Measurements from ENCODE around the gene ALDOB.
A peak's percentile ranks its signal among the peaks of the same experiment; 100 is the strongest.

Gene ALDOB

GRCh38 chr9:101435601-101436079 is at the start of gene ALDOB:
Gene ALDOB, minus strand, starts transcription at chr9:101435774. Its CDS starts 4,887 bp downstream, at chr9:101430887.
- DNase-seq = no peak

- no peak for DNase-seq
Observed at GRCh38 chr9:101484046-101484445, 48.5 kb upstream of the ALDOB start.

DNA sequence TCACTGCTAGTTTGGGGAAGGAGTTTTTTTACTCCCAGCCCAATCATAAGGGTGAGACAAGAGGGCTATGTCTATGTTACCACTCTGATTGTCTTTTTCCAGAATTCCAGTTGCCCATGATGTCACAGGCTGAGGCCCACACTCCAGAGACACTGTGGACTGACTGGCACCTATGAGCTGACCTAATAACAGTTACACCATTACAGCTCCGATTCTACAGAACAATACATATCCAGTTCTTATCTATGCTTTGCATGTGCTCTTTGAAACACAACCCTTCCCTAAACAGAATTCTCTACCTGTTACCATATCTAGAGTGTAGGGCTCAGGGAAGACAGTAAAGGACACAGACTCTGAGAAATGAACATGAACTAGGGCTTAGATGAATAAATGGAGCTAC is 45.7 kb upstream of the ALDOB start:
- DNase-seq = no peak

GRCh38 chr9:101480386-101480785 is 44.8 kb upstream of the ALDOB start:
- DNase-seq = no peak

DNA sequence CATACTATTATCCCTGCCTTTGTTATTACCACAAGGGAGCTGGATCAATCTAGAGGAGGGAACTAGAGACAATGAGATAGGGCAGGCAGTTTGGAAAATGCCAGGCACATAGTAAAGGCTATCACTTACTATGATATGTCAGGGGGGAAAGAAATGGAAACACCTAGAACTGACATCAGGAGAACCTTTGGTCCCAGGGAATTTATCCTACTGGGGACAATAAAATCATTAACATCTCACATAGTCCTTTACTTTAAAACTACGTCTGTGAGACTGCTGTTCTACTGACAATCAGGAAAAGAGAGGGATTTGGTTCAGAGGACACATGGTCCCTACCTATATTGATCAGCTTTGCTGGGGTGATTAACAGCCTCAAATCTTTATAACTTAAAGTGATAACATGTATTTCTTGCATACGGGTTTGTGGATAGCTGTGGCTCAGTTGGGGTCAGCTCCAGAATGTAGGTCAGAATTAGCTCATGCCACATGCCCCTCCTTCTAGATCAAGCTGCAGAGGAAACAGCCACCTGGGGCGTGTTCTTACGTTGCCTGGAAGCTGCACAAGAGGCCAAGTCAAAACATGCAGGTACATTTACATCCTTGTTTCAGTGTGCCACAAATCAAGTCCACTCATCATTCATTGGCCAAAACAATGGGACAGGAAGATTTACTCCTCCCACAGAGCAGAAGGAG is 43.9 kb upstream of the ALDOB start:
- no peak for DNase-seq

- no peak for DNase-seq
Observed at GRCh38 chr9:101478906-101479305, 43.3 kb upstream of the ALDOB start.

GRCh38 chr9:101478444-101478843 is 42.9 kb upstream of the ALDOB start:
- no peak for DNase-seq

DNA sequence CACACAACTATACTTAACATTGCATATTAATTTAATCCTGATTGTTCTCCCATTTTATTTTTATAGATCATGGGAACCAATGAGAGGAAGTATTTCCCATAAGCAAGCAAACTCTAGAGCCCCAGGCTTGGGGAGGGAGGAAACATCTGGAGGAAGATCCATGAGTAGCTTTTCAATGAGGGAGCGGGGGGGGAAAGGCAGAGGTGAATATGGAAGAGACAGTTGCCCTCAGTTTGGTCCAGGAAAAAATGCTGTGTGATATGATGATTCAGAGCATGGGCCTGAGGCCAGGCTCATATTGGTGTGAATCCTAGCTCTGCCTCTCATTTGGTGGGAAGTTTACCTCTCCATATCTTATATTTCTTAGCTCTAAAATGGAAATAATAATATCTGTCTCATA is 42.2 kb upstream of the ALDOB start:
- DNase-seq = no peak

GRCh38 chr9:101477214-101477613 is 41.6 kb upstream of the ALDOB start:
- DNase-seq = no peak

DNA sequence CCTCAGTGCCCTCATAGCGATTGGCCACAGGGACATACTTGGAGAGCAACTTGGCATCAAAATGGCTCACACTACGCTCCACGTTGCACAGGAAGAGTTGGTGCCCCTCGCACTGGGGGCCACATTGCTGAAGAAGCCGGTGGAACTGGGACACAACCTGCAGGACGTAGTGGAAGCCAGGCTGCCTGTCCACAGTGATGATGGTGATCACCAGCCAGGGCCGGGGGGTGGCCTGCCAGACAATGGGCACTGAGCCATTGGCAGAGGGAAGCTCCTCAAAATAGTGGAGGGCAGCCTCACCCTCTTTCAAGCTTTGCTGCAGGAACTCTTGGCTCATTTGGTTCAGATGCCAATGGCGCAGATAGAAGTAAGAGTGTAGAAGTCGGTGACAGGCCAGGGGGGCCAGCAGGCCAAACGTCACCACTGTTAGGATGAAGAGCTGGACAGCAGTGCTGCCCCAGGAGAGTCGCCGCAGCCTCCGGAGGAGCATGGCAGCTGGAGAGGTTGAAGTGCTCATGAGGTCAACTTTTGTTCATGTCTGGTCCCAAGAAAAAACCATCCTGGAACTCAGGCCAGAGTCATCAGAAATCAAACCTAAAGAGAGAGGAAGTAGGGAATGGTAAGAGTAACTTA is 41.1 kb upstream of the ALDOB start:
- DNase-seq = no peak

- DNase-seq = no peak
Observed at GRCh38 chr9:101472891-101473290, 37.3 kb upstream of the ALDOB start.

GRCh38 chr9:101470929-101471328 is 35.4 kb upstream of the ALDOB start:
- DNase-seq = no peak

DNA sequence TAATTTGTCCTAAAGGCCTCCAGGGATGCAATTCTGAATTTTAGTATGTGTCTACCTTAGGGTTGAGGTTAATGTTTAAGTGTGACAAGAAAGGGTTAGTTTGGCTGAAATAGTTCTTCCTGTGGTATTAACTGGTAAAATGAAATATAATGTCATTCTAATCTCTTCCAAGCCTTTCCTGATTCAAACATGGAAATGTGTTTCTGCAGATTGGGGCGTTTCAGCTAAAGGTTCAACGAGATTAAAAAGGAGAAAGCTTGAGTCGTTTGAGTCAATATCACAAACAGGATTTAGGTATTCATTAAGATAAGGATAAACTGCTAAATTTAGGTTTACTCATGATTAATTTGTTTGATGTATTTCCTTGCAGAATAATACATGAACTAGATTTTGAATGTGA is 34.4 kb upstream of the ALDOB start:
- no peak for DNase-seq

GRCh38 chr9:101469026-101469425 is 33.5 kb upstream of the ALDOB start:
- DNase-seq = no peak

DNA sequence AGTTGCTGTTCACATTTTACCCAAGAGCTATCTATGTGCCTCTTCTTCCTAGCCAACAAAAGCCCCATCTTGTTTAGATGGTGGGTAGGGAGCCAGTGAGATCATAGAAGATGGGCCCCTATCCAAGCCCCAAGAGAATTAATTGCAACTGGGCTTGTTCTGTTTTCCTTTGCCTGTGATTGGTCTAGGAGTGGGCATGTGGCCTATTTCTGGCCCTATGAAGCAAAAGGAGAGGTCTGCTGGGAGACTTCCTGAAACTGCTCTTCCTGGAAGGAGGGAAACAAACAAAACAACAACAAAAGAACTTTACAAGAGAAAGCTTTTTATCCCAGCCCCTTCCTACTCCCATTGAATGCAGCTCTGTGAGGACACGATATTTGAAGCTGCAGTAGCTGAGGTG is 32.5 kb upstream of the ALDOB start:
- no peak for DNase-seq

DNA sequence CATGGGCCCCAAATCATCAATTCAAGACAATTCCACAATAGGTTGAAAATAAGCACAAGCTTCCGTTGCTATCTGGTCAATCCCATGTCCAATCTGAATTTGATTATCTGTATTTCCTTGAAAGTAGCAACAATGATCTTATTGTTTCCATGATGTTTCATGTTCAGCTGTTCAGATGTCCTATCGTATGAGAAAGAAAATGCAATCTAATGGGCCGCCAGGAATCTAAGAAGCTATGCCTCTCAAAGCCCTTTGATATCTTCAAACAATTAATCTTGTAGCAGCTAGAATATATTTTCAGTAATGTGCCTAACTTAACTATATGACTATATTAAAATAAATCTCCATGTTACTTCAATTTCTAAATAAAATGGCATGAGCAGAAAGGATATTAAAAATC is 32.1 kb upstream of the ALDOB start:
- DNase-seq = no peak

DNA sequence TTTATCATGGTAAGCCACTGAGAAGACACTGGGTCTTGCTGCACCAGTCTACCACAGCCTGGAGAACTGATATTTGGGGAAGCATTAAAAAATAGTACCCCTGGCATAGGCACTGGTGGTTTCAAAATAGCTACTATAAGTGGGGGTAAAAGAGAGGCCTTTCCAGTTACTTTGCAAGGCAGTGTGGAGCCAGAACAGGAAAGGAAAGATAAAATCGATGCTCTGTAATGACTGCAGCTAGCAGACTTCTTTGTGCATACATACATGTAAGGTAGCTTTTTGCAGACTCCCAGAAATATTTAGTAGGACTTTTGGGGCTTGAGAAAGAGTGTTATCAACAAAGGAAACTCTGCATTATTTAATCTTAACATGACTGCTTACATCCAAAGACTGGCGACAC is 31.3 kb upstream of the ALDOB start:
- DNase-seq = no peak

DNA sequence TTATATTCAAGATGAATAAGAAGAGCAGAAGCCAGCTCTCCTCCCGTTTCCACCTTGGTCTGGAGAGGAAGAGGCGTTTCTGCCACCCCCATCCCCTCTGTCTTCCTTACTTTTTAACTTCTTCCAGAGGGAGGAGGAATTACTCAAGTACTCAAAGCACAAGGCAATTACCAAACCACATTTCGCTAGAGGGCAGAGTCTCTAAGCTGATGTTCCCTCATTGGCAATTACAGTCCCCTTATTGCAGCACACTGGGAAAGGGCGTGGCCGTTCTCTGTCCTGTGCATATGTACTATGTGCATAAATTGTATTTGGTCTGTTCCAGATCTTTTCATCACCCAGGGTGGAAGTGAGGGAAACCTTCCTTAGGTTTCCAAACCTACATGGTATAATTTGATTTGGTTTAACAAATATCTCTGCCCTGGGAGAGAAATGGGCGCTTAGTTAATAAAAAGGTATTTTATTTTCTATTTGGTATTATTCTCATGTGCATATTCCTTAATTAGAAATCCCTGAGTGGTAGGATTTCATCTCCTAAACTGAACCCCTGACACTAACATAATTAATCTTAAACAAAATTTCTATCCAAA is 29.8 kb upstream of the ALDOB start:
- DNase-seq = peak; percentile 8

- no peak for DNase-seq
Observed at GRCh38 chr9:101463397-101463796, 27.8 kb upstream of the ALDOB start.

DNA sequence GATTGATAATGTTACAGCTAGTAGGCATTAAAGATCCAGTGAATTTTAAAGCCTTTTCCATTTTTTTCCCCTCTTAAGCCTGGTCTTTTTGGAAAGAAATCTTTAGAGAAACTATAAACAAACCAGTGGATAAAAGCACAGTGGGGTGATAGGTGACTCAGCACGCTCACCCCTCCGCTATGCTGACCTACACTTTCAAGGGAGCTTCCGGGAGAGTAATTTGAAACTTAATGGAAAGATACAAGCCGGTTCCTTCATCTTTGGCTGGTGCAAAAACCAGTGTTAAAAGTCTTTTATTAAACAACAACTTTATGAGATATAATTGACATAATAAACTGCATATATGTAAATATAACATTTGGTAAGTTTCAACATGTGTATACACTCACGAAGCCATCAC is 27.0 kb upstream of the ALDOB start:
- no peak for DNase-seq

DNA sequence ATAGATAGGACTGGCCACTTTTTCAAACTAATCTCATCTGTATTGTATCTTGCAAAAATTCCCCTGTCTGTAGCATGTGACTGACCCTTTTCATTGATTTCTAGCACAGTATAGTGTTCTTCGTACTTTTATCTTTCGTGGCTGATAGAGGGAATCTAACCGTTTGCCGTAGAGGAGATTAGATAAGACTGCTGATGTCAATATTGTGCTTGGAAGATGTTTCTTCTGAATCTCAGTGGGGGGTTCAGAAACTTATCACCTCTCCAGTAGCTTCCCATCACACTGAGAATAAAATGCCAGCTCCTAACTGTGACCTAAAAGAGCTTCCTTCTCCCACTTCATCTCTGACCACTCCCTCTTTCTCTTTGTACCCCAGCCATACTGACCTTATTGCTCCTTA is 25.4 kb upstream of the ALDOB start:
- no peak for DNase-seq

DNA sequence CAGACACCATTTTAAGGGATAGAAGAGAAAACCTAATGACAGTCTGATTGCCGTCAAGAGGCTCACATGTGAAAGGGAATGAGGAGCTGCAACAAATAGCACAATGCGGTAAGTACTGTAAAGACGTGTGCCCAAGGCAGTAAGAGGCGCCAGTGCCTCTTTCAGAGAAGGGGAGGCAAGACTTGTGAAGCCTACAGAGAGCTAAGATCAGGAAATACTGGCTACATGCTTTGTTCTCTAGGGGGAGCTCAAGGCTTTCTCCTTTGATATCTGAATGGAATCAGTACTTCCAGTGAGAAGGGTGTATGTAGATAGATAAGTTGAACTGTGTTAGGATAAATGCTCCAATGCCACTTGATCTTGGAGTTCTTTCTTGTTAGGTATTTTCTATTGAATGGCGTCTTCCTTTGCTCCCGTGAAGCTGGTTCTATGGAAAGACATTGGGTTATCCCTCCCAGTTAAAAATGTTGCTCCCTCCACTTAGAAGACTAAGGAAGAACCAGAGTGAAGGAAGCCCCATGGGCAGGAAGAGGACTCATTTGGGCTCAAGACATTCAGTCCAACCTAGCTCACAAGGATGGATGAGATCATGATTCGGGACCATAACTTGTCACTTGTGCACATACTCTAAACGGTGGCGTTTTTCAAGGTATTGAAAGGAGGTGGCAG is 23.5 kb upstream of the ALDOB start:
- peak; percentile 55 for DNase-seq

GRCh38 chr9:101457003-101457402 is 21.4 kb upstream of the ALDOB start:
- no peak for DNase-seq
